HG02588 (cell line): ENCODE measurements around the gene DDA1.
A peak's percentile ranks its signal among the peaks of the same experiment; 100 is the strongest.
"Not testable (repeated sequence)": the region's sequence is repeated elsewhere in the genome, so short reads cannot be mapped to it uniquely, and the experiment has no call there.

Experiments
- ATAC-seq: cut with Tn5 transposase; IDR thresholded peaks from one replicate; pipeline ENCODE4 v1.9.1; 2021; ENCODE audit warnings: mild to moderate bottlenecking, moderate library complexity; ENCODE audit not compliant: unreplicated experiment

Gene DDA1

DNA sequence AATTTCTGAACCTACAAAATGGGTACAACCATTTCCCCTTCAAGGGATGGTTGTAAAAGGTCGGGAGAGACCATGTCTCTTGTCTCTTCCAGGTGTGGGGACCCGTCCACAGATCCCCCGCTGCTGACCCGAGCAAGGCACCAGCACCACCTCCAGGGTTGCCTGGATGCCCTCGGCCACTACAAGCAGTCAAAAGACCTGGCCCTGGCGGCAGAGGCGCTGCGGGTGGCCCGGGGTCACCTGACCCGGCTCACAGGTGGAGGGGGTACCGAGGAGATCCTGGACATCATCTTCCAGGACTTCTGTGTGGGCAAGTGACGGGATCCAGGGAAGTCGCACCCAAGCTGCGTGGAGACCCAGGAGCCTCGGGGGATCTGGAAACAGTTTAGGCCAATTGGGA lies 32.0 kb downstream of the DDA1 start:
- ATAC-seq, result no peak

DNA sequence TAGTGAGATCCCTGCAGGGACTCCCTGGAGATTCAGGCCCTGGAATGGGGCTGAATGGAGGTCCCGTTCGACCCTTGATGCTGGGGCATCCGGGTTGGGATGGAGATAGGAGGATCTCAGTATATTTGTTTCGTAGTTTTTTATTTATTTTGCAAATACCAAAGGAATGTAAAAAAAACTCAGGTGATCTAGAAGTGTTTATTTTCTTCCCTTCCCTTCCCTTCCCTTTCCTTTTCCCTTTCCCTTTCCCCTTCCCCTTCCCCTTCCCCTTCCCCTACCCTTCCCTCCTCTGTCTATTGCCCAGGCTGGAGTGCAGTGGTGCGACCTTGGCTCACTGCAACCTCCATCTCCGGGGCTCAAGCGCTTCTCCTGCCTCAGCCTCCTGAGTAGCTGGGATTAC lies 32.5 kb downstream of the DDA1 start:
- ATAC-seq, result no peak

DNA sequence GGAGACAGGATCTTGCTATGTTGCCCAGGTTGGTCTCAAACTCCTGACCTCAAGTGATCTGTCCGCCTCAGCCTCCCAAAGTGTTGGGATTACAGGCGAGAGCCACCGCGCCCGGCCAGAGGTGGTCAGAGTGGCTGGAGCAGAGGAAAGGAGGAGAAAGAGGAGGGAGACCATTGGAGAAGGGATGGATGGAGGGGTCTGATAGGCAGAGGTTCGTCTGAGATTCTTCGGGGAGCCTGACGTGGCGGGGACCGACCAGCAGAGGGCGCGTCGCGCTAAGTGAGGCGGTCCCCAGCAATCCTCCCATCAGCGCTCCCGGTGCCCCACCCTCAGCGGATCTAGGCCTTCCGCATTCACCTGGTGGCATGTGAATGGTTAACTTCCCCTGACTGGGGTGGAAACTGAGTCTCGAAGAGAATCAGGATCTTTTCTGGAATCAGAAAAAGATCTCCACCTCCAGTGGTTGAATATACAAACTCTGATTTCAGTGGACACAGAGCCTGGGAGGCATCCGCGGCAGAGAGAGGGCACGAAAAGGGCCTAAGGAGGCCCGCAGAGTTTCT lies 36.8 kb downstream of the DDA1 start:
- ATAC-seq, result no peak

DNA sequence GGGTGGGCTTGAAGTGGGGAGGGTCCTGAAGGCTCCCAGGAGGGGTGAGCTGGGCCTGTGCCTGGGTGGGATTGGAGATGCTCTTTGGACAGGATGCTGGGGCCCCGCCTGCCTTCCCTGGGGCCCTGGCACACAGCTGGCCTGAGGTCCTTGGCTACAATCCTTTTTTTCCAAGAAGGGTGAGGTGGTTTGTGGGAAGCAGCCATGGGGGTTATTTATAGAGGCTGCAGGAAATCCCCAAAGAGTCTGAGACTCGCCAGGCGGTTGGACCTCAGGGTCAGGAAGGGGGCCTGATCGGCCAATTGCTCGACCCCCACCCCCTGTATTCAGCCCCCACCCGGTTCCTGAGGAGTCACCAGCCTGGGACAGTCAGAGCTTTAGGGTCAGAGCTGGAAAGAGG lies 38.0 kb downstream of the DDA1 start:
- no peak for ATAC-seq

DNA sequence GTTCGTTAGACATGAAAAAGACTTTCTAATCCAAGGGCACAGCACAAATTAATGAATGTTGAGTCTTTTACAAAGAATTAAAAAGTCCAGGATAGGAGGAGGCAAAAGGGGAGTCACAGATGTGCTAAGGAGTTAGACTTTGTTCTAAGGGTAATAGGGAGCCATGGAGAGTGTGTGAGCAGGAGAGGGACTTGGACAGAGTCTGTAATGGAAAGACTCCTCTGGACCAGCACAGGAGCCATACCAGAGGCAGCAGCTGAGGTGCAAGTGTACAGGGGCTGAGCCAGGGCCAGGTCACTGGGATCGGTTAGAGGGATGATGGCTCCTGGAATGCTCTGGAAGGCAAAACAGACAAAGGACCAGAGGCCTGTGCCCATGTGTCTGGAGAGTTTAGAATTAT lies 38.5 kb downstream of the DDA1 start:
- ATAC-seq, result no peak

DNA sequence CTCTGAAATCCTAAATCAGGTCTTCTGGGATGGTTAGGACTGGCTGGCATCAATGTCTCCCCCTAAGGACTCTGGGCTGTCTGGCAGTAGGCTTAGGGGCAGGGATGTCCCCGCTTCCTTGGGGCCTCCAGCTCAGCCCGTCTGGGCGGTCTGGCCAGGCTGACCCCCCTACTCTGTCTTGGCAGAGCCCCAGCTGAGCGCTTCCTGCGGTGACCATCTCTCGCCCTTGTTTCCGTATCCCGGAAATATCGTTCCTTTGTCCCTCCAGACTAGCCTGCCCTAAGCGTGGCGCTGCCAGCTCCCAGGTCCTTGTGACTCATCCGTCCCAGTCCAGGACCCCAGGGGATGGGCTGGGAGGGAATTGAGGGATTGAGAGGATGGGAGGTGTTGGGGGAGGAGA lies 39.3 kb downstream of the DDA1 start:
- no peak for ATAC-seq

DNA sequence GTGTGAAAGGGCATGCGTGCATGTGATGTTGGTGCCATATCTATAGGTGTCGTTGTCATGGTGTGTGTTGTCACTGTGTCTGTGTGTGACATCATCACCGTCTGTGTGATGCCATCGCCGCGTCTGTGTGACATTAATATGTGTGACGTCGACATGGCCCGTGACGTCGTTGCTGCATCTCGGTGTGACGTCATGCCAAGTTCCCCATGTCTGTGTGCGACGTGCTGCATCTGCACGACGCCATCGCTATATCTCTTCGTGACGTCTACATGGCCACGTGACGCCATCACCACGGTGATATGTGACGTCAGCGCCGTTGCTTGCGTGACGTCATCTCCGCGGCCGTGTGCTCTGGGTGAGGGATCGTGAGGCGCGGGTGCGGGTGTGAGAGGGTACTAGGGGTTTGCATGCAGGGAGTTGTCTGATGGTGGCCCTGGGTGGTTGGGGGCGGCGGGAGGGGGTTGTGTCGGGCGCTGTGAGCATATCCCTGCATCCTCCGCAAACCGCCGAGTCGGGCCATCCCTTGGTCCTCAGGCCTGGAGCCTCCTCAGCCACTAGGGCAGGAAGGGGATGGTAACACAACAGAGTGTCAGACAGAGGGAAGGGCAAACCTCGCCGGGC lies 42.6 kb downstream of the DDA1 start:
- ATAC-seq, result no peak

DNA sequence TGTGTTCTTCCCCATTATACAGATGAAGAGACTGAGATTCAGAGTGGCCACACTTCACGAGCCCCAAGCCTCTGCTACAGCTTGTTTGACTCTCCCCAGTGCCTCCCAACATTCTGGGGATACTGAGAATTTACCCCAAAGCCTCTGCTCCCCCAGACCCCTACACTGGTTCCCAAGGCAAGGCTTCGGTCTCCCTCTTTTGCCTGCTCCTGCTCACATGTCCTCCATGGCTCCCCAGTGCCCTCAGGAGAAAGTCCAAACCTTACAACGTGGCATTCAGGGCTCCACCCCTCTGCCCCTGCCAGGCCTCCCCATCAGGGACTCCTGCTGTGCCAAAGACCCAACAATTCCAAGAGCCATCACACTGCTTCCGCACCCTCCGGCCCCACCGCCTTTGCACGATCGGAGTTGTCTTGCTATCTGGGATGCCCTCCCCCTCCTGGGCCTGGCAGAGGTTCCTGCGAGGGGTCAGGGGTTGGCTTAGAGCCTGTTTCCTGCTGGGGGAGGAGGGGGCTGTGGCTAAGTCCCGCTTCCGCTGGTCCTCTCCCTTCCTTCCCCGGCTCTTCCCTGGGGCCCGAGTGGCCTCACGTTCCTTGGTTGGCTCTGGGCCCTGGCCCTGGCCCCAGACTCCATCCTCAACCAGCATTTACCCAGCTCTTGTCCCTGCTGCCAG lies 43.4 kb downstream of the DDA1 start:
- ATAC-seq, result no peak

DNA sequence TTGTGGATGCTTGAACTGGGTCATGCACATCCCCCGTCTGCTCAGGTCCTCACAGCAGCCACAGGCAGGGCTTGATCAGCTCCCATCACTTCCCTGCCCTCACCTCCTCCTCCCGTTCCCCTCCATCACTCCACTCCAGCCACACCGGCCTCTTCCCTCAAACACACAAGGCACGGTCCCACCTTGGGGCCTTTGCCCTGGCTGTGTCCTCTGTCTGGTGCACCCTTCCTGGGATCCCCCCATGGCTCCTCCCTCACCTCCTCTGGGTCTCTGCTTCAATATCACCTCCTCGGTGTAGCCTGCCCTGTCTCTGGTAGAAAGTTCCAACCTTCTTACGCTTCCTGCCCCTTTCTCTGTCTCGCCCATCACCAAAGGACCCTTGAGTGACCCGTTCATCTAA lies 44.0 kb downstream of the DDA1 start:
- no peak for ATAC-seq

DNA sequence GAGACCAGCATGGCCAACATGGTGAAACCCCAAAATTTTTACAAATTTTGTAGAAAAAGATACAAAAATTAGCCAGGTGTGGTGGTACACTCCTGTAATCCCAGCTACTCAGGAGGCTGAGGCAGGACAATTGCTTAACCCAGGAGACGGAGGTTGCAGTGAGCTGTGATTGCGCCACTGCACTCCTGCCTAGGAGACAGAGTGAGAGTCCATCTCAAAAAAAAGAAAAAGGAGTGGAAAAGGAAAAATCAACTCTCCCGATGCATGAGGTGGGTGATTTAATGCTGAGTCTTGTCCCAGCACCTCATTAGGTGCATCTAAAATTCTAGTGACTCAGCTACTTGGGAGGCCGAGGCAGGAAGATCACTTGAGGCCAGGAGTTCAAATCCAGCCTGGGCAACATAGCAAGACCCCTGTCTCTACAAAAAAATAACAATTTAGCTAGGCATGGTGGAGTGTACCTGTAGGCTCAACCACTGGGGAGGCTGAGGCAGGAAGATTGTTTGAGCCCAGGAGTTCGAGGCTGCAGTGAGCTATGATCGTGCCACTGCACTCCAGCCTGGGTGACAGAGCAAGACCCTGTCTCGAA lies 47.8 kb downstream of the DDA1 start:
- ATAC-seq, result no peak

DNA sequence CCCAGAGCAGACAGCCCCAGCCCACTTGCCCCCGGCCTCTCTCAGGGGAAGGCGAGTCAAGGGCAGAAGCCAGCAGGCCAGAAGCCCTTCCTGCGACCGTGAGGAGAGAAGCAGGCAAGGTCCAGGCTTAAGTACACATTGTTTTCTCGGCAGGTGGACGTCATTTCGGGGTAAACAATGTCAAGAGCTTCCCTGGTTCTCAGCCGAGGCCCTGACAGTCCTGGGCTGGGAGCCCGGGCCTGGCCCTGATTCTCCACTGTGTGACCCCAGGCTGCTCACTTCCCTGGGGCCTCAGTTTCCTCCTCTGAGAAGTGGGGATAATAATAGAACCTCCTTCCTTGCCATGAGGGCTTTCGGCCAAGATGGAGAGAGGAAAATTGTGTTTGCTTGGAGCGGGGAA lies 48.4 kb downstream of the DDA1 start:
- ATAC-seq, result no peak

DNA sequence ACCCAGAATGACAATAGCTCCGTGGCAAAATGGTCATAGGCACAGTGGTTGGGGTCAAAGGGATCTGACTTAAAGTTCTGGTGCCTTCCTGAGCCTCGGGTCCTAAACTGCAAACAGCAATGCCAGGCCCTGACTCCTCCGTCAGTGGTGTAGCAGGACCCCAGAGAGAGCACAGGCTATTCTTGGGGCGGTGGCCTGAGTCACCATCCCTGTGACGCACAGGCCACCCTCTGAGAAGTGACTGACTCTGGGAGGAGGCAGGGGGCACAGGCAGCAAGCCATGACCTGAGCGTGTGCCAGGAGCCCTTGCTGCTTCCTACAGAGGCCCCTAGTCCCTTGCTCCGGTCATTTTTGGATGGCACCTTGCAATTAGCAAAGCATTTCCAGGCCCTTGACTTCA lies 49.0 kb downstream of the DDA1 start:
- no peak for ATAC-seq

DNA sequence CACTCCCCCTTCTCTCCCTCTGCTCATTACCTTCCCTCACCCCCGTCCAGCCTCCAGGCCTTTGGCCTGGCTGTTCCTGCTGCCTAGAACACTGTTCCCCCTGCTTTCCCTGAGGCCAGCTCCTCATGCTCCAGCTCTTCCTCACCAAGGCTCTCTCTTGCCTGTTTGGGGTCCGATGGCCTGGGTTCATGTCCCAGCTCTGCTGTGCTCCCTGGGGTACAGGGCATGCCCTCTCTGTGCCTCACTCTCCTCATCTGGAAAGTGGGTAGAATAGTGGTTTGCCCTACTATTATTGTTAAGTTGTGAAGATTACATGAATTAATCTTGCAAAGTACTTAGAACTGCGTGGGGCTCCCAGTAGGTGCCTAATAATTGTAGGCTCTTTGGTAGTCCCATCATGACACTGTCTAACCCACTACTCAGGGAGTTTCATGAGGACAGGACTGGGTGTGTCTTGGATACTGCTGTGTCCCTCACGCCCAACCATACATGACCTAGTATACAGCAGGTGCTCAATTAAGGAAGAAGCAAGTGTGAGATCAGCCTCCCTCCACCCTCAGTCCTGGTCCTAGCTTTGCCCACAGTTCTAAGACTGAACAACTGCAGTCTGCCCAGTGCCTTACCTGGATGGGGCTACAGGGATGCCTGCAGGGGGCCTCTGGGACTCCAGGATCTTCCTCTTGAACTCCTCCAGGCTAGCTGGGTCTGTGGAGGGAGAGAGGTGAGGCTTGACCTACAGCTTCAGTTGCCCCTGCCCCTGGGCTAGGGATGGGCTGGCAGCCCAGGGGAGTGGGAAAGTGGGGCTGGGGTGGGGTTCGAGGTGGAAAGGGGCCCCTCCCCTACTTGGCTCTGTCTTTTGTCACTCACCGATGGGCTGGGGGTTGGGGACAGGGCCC lies 50.8 kb downstream of the DDA1 start:
- ATAC-seq, result no peak

DNA sequence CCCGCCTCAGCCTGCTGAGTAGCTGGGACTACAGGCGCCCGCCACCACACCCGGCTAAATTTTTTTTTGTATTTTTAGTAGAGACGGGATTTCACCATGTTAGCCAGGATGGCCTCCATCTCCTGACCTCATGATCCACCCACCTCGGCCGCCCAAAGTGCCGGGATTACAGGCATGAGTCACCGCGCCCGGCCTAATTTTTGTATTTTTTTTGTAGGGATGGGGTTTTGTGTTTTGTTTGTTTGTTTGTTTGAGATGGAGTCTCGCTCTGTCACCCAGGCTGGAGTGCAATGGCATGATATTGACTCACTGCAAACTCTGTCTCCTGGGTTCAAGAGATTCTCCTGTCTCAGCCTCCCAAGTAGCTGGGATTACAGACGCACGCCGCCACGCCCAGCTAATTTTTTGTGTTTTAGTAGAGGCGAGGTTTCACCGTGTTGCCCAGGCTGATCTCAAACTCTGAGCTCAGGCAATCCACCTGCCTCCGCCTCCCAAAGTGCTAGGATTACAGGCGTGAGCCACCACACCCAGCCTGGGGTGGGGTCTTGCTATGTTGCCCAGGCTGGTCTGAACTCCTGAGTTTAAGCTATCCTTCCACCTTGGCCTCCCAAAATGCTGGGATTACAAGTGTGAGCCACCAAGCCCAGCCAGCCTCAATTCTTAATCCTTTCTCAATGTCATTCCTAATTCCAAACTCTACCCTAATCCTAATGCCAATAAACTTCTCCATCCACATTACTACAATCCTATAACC lies 54.7 kb downstream of the DDA1 start:
- ATAC-seq, result not testable (repeated sequence)

DNA sequence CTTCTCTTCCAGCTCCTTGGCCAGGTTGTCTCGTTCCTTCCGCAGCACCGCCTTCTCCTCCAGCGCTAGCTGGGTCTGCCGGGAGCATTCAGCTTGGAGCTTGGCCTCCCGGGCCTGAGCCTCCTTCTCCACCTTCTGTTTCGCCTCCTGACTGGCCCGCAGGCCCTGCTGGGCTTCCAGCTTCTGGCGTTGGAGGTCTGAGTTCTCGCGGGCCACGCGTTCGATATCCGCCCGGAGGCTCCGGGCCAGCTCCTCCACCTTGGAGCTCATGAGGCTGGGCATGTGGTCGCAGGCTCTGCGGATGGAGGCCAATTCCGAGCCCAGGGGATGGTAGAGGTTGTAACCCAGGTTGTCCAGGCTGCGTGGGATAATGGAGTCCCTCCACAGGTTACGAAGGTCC lies 56.0 kb downstream of the DDA1 start:
- no peak for ATAC-seq

DNA sequence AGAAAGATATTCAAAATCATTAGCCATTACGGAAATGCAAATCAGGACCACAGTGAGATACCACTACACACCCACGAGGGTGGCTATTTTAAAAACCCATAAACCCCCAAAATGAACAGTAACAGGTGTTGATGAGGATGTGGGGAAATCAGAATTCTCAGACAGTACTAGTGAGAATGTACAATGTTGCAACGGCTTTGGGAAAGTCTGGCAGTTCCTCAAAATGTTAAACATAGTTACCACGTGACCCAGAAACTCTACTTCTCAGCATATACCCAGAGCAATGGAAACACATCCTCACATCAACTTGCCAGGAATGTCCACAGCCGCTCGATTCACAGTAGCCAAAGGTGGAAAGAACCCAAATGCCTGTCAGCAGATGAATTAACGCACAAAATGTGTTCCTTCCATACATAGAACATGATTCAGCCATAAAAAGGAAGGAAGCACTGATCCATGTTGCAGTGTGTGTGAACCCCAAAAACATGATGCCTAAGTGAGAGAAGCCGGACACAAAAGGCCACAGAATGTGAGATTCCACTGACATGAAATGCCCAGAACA lies 60.7 kb downstream of the DDA1 start:
- ATAC-seq, result peak; percentile 80
